Measurements from ENCODE around the gene BAG3. TPM values are rescaled to one million over a fixed set of nuclear protein-coding genes. Genes with fewer than 3 reads are reported as not detected.

The BAG3 gene
- polyA plus RNA-seq, 10 donors = 30.9 to 45.0 (median 39.6) TPM

DNA sequence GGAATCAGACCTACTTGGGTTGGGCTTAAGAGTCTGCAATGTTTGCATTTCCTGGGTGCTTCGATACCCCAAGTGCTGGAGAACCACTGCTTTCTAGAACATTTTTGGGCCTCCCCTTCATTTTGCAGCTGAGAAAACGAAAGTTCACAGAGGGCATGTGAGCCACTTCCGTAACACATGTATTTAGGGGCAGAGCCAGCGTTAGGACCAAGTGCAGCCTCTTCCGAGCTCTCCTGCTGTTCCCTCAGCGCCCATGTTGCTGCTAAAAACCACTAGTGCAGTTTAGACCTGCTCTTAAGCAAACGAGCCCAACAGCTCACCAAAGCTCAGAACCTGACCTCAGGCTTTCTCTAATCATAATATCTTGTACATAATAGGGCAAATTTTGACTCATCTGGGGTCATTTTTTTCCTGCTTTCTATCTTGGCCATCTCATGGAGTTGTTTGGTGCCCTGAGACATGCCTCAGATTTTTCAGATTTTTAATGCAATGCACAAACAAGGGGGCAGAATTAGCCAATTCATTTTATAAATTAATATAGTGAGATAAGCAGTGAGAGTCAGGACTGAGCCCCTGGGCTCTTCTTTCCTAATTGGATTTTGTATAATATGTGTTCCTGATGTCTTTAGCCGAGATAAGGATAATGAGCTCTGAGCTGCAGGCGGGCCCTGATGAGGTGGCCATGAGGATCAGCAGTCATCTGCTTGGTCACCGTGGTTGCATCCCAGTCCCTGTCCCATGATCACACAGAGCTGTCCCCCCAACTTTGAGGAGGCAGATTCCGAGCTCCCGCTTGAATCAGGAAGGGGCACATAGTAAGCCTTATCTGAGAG is 12.9 kb downstream of the BAG3 start:
- no peak for DNase-seq

DNA sequence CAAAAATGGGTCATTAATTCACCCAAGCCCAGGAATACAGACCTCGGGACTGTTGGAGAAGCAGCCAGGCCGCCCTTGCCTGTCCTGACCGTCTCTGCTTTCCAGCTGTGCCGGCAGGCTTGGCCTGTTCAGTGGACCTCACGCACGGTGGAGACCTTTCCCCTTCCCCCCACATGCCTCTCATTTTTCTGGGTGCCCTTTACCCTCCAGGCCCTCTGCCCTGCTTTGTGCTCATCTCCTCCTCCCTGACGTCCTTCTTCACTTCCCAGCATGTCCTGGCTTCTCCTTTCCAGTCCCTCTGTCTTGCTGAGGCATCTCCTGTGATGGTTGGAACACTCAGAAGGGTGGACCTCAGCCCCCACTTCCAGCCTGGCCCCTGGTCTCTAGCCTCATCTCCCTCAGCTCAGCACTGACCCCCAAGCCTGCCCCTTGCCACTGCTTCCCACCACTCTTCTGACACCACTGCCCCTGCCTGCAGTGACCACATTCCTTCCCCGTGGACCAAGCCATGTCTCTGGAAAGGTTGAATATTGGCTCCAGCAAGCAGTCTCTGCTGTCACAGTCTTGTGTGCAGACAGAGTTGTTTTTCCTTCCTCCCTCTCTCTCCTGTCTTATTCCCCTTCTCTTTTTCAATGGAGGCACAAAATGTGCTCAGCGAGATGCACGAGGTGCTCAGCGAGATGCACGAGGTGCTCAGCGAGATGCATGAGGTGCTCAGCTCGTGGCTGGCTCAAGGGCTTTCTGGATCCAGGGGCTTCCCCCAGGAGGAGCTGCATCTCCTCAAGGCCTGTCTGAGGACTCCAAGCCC is 14.9 kb downstream of the BAG3 start:
- no peak for DNase-seq

- no peak for DNase-seq
Measured at GRCh38 chr10:119666709-119667004, 15.5 kb downstream of the BAG3 start.

- DNase-seq = peak in 2 of 3 donors; percentile 53 to 79
Measured at GRCh38 chr10:119667562-119668328, 16.6 kb downstream of the BAG3 start.

DNA sequence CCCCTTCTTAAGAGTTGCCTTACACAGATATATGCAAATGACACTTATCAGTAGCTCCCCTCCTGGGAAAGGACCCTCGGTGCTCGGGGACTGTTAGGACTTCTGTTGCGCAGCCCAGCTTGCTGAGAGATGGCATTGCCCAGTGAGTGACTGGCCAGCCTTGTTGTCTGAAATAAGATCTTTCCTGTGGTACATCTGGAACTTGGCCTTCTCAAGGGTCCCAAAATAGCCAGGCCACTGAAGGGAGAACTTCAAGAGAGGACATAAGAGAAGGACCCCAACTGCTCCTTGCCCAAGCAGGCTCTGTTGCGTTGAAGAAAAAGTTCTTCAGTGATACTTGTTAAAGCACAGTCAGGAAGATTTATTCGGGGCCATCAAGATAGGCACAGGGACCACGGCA is 17.3 kb downstream of the BAG3 start:
- peak in 1 of 3 donors; percentile 24 for DNase-seq

DNA sequence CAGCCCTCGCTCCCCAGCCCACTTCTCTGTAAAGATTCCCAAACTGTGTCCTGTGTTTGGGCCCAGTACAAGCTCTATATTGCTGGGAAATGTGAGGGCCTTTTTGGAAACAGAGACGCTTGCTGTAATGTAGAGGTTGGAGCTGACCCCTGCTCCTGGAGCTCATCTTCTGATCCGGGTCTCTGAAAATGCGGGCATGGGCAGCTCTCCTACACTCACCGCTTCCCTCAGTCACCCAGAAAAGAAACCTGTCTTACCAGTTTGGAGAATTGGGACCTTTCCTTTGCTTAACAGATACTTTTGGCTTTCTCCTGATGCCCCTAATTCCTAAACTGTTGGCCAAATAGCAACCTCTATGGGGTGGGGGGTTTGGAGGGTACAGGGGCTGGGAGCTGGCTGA is 18.2 kb downstream of the BAG3 start:
- DNase-seq = no peak

DNA sequence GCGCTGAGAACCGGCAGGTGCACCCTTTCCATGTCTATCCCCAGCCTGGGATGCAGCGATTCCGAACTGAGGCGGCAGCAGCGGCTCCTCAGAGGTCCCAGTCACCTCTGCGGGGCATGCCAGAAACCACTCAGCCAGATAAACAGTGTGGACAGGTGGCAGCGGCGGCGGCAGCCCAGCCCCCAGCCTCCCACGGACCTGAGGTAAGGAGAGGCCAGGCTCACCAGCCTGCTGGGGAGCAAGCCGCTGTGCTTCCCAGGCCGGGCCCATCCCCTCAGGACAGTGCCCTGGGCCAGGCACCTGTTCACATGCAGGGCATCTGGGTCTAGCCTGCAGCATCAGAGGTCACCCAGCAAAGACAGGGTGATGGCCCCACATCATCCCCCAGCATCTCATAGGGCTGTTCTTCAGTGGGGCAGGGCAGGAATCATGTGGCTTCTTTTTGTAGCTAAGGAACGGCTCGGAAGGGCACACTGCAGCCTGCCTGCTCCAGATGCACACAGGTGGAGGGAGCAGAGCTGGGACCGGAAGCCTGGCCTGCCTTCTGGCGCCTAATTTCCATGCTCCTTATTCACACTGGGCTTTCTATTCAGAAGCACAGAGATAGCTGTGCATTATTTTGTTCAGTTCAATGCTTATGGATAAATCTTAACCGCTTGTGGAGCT is 18.9 kb downstream of the BAG3 start:
- DNase-seq = no peak

- DNase-seq = no peak
Measured at GRCh38 chr10:119670717-119671116, 19.5 kb downstream of the BAG3 start.

- DNase-seq = no peak
Measured at GRCh38 chr10:119671381-119671780, 20.2 kb downstream of the BAG3 start.

GRCh38 chr10:119672291-119672690 is 21.1 kb downstream of the BAG3 start:
- no peak for DNase-seq

DNA sequence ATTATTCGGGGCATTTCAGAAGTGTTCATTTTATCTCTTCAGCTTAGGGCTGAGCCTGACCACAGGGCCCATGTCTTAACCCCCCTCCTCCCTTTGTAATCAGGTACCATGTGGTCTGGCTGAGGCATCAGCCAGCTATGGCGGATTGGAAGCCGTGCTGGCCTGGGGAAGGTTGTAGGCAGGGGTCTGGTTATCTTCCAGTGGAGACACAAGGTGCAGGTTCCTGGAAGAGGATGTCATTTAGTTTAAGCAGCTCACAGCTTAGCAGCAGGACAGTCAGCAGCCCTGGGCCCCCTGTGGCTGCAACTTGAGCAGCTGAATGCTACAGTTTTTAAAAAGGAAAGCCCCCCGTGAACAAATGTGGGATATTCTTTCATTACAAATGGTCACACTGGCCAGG is 22.1 kb downstream of the BAG3 start:
- DNase-seq = no peak

- no peak for DNase-seq
Measured at GRCh38 chr10:119675483-119676170, 24.4 kb downstream of the BAG3 start.

- DNase-seq = no peak
Measured at GRCh38 chr10:119677126-119677525, 25.9 kb downstream of the BAG3 start.

GRCh38 chr10:119677904-119678755 is 26.9 kb downstream of the BAG3 start:
- DNase-seq = no peak

- no peak for DNase-seq
Measured at GRCh38 chr10:119679480-119679829, 28.3 kb downstream of the BAG3 start.

DNA sequence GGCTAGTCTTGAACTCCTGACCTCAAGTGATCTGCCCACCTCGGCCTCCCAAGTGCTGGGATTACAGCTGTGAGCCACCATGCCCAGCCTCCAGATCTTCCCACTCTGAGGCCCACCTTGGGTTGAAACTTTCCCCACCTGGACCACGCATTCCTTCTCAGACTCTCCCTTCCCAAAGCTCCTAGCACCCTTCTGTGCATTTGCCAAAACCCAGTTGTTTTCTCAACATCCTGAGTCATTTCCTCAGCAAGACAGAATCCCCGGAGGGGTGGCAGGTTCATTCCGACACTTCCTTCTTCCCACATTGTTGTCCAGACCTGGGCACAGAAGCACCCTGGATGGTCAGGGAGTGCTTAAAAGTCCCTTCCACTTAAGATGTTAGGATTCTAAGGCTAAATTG is 28.9 kb downstream of the BAG3 start:
- no peak for DNase-seq

DNA sequence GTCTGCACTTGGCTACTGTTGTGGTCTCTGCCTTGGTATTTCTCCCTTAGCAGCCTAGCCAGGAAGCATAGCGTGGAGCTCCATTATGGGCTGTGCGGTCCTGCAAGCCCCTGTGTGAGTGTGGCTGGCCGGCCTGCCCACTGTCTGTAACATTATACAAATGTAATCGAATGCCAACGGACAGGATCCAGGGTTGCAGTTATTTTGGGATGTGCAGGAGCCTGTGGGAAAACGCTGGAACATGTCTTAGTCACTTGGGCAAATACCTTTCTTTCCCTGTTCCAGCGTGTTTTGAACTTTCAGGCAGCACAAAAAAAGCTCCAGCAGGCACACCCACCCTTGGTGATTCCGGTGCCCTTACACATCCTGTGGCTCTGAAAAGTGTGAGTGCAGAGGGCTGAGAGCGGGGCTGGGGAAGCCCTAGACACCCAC is 29.5 kb downstream of the BAG3 start:
- peak in 1 of 3 donors; percentile 48 for DNase-seq

- peak; percentile 76 to 91 (median 86) for DNase-seq
Measured at GRCh38 chr10:119686465-119687191, 35.4 kb downstream of the BAG3 start.

GRCh38 chr10:119687192-119688032 is 36.2 kb downstream of the BAG3 start:
- no peak for DNase-seq

All from muscle of back (tissue), 11 donors.